ENCODE data around the gene IHH. TPM values are rescaled to one million over a fixed set of nuclear protein-coding genes. Genes with fewer than 3 reads are reported as not detected.

IHH gene
- total RNA-seq, 4 donors from 2014 or later, result not detected

DNA sequence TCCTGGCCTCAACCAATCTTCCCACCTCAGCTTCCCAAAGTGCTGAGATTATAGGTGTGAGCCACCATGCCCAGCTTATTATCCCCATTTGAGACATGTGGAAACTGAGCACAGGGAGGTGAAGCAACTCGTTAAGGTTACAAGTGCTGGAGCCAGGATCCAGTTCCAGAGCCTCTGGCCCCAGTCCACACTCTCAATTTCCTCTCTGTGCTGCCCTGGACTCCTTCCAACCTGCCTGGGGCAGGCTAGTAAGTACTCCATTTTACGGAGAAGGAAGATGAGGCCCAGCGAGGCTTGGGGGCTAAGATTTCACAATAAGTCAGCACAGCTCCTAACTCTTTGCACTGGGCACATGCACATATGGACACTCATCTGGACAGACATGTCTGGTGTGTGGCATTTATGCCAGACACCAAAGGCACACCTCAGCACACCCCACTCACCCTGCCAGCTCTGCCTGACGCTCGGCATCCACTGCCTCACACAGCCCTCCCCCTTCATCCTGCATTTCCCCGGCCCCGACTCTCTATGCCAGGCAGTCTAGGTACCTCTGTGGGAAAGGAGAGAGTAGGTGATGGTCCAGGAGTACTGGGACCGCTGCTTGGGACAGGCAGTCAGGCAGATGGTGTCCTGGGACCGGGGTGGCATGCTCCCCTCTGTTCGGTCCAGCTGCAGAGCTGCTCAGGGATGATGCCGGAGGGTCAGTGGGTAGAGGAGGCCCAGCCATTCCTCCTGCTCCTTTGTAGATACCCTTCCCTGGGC, 39.9 kb downstream of the IHH start:
- Histone ChIP-seq H3K4me3 (no peak overlapping the region), H3K9me3 (no peaks in the 10 kb centered on the region), H3K27me3 (peaks cover 0 to 52% (median 0%) of the 10 kb centered on the region in 4 donors), H3K36me3 (no peaks in the 10 kb centered on the region), H3K27ac (replicated peaks in 1 of 4) (no peak overlapping the region), H3K4me1 (no peaks in the 10 kb centered on the region)
- DNase-seq (ENCODE audit: extremely low spot score), result no peak
- intact Hi-C loops (cut with DNase I), result no loop called here
- 76% methylated on average over 10 of the region's 11 CpGs for whole genome bisulfite sequencing
- TF ChIP-seq POLR2AphosphoS5 (IDR thresholded peaks at IDR 0.05) (no peak), POLR2A (IDR thresholded peaks at IDR 0.05; ENCODE audit: low read depth) (no peak), EP300 (IDR thresholded peaks at IDR 0.05) (no peak)

DNA sequence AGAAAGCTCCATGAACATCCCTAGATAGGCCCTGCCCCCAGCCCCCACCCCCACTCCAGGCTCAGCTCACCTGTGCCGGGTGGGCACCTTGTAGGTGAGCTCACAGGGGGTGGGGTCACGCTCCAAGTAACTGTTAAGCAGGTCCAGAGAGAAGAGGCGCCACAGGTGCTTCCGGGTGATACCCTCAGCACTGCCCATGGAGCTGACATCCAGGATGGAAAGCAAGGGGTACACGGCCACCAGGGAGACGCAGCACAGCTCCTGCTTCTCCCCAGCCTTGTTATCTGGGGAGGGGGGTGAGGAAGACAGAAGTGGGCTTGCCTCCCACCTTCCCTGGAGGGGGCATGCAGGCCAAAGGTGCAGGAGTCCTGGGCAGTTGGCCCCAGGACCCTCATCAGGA, 41.3 kb downstream of the IHH start:
- Histone ChIP-seq H3K4me1 (no peaks in the 10 kb centered on the region), H3K27ac (replicated peaks in 1 of 4) (no peak overlapping the region), H3K9me3 (no peaks in the 10 kb centered on the region), H3K27me3 (peaks cover 0 to 49% (median 0%) of the 10 kb centered on the region in 4 donors), H3K4me3 (no peak overlapping the region), H3K36me3 (no peaks in the 10 kb centered on the region)
- intact Hi-C loops (cut with DNase I), result no loop called here
- WGBS, result 81% methylated on average over 5 of the region's 6 CpGs
- TF ChIP-seq, protein P1, sequence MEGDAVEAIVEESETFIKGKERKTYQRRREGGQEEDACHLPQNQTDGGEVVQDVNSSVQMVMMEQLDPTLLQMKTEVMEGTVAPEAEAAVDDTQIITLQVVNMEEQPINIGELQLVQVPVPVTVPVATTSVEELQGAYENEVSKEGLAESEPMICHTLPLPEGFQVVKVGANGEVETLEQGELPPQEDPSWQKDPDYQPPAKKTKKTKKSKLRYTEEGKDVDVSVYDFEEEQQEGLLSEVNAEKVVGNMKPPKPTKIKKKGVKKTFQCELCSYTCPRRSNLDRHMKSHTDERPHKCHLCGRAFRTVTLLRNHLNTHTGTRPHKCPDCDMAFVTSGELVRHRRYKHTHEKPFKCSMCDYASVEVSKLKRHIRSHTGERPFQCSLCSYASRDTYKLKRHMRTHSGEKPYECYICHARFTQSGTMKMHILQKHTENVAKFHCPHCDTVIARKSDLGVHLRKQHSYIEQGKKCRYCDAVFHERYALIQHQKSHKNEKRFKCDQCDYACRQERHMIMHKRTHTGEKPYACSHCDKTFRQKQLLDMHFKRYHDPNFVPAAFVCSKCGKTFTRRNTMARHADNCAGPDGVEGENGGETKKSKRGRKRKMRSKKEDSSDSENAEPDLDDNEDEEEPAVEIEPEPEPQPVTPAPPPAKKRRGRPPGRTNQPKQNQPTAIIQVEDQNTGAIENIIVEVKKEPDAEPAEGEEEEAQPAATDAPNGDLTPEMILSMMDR (IDR thresholded peaks at IDR 0.05), result no peak
- TF ChIP-seq POLR2A (IDR thresholded peaks at IDR 0.05; ENCODE audit: low read depth), result no peak
- TF ChIP-seq EP300 (IDR thresholded peaks at IDR 0.05), result no peak
- TF ChIP-seq POLR2AphosphoS5 (IDR thresholded peaks at IDR 0.05), result no peak
- DNase-seq (ENCODE audit: extremely low spot score), result no peak

DNA sequence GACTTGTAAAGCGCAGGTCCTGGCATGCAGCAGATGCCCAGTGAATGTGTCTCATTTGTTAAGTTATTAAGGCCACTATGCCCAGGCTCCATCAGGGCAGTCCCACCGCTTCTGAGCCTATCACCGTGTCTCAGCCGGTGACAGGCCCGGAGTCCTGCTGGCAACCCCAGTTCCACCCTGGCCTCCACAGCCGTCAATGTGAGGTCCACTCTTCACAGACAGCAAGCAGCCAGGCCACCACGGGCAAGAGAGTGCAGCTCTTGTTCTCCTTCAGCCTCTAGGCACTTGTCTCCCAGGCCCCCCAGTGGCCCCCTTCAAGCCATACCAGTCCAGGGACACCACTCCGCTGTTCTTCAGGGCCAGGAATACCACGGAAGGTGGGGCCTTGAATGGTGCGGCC, 42.0 kb downstream of the IHH start:
- TF ChIP-seq POLR2A (IDR thresholded peaks at IDR 0.05; ENCODE audit: low read depth), result no peak
- TF ChIP-seq POLR2AphosphoS5 (IDR thresholded peaks at IDR 0.05), result no peak
- no peak for TF ChIP-seq EP300 (IDR thresholded peaks at IDR 0.05)
- TF ChIP-seq, protein P1 (IDR thresholded peaks at IDR 0.05), result no peak
- Histone ChIP-seq H3K4me1 (no peaks in the 10 kb centered on the region), H3K4me3 (no peak overlapping the region), H3K36me3 (no peaks in the 10 kb centered on the region), H3K9me3 (no peaks in the 10 kb centered on the region), H3K27ac (replicated peaks in 1 of 4) (no peak overlapping the region), H3K27me3 (peaks cover 0 to 47% (median 0%) of the 10 kb centered on the region in 4 donors)
- no peak for DNase-seq (ENCODE audit: extremely low spot score)
- 81% methylated on average over 10 of the region's 10 CpGs for WGBS
- intact Hi-C loops (cut with DNase I), result no loop called here

DNA sequence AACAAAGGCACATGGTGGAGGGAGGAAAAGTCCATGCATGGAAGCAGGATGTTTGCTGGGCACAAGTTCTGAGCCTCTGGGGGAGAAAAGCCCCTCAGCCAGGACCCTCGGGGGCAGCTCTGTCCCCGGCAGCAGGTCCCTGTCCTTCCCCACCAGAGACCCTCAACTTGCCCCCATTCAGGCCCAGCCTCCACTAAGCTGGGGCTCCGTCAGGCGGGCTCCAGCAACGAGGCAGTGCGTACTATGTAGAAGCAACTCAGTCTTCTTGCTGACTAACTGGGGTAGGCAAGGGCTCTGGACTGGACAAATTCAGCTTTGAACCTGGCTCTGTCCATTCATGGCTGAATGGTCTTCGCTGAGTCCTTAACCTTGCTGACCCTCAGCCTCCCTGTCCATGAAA, 42.4 kb downstream of the IHH start:
- 66% methylated on average over 5 of the region's 7 CpGs for whole genome bisulfite sequencing
- Histone ChIP-seq H3K27me3 (peaks cover 0 to 46% (median 0%) of the 10 kb centered on the region in 4 donors), H3K4me1 (no peaks in the 10 kb centered on the region), H3K36me3 (no peaks in the 10 kb centered on the region), H3K4me3 (no peak overlapping the region), H3K27ac (replicated peaks in 1 of 4) (no peak overlapping the region), H3K9me3 (no peaks in the 10 kb centered on the region)
- intact Hi-C loops (cut with DNase I), result no loop called here
- DNase-seq (ENCODE audit: extremely low spot score), result no peak
- TF ChIP-seq POLR2AphosphoS5 (IDR thresholded peaks at IDR 0.05) (no peak), EP300 (IDR thresholded peaks at IDR 0.05) (no peak), POLR2A (IDR thresholded peaks at IDR 0.05; ENCODE audit: low read depth) (no peak)
- TF ChIP-seq, protein P1 (IDR thresholded peaks at IDR 0.05), result no peak

DNA sequence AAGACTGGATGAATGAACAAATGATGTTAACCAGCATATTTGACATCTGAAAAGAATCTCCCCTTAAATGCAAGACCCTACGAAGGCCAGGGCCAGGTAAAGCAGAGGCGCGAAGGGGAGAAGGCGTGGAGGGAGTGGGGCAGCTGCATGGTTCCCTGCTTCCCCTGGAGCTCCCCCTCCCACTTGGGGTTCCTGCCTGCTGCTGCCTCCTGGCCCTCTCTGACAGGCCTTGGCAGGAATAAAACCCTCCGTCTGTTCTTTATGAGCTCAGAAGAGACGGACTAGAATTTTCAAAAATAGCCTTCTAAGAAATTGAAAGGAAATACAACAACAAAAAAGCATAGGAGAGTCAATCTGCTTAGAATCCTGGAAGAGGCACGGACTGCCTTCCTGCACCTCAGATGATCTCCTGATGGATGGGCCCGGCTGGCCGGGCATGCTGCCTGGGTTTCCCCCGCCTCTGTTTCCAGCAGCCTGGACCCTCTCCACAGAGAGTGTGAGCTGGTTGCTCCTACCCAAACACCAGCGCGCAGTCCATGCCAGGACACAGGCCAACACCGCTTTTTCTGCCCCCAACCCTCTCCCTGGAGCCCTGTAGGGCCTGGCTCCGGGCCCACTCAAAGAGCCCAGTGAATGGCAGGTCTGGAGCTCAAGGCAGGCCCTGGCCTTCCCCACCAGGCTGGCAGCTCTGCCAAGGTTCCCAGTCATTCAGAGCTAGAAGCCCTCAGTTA, 43.4 kb downstream of the IHH start:
- whole genome bisulfite sequencing, result 63% methylated on average over 14 of the region's 14 CpGs
- Histone ChIP-seq H3K4me3 (no peak overlapping the region), H3K36me3 (no peaks in the 10 kb centered on the region), H3K27me3 (peaks cover 0 to 47% (median 0%) of the 10 kb centered on the region in 4 donors), H3K4me1 (no peaks in the 10 kb centered on the region), H3K9me3 (no peaks in the 10 kb centered on the region), H3K27ac (replicated peaks in 1 of 4) (no peak overlapping the region)
- TF ChIP-seq, protein P1 (IDR thresholded peaks at IDR 0.05), result no peak
- TF ChIP-seq EP300 (IDR thresholded peaks at IDR 0.05) (no peak), POLR2A (IDR thresholded peaks at IDR 0.05; ENCODE audit: low read depth) (no peak), POLR2AphosphoS5 (IDR thresholded peaks at IDR 0.05) (no peak)
- no peak for DNase-seq (ENCODE audit: extremely low spot score)
- intact Hi-C loops (cut with DNase I), result no loop called here

All from esophagus muscularis mucosa (tissue), 4 donors.